Measurements from ENCODE around the gene SRRM4. TPM values are rescaled to one million over a fixed set of nuclear protein-coding genes. Genes with fewer than 3 reads are reported as not detected.

Gene SRRM4
- total RNA-seq, 2 experiments from 2014 or later: not detected

DNA sequence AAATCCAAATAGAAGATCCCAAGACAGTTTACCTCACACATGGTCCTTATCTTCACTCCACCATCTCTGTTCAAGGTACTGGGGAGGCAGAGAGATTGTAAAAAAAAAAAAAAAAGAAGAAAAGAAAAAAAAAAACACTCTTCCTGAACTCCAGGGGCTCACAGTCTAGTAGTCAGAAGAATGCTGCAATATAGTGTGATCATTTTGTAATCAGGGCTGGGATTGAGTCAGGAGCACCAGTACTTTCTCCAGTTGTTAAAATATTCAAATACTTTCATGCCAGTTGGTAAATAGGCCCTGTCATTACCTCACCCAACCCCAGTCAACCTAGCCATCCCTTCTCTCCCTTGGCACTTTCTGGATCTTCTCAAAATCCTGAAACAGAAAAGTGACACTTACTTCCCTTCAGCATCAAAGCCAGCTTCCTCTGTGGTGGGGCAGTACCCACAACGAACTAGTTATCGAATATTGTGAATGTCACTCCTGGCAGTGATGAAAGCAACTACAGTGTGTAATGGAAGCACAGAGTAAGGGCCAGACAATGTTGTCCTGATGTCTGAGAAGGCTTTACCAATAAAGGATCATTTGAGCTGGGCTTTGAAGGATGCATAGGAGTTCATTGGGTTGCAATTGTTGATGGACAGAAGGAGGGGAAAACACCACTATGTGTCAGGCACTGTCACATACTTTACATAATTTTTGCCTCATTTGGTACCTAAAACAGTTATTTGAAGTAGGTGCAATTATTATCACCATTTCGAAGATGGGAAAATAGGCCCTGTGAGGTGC is 153.1 kb downstream of the SRRM4 start:
- H3K4me1 Mint-ChIP-seq: no peaks in the 10 kb centered on the region
- peaks cover 2% of the 10 kb centered on the region for H3K27me3 Mint-ChIP-seq
- no peak overlapping the region for H3K27ac Mint-ChIP-seq
- ChIA-PET CTCF (interaction anchor here (0.7 kb wide), 1 partner anchor 8 kb away, joined by 4 read pairs; no protein-coding TSS in a partner anchor), POLR2A (no interaction called here)
- no peak overlapping the region for H3K4me3 Mint-ChIP-seq
- peaks cover 9% of the 10 kb centered on the region for H3K9me3 Mint-ChIP-seq (ENCODE audit: low read depth)
- no peaks in the 10 kb centered on the region for H3K36me3 Mint-ChIP-seq (ENCODE audit: low read depth)
- ATAC-seq (no peak), DNase-seq (no peak)
- intact Hi-C loops (cut with DNase I, micrococcal nuclease): no loop called here

DNA sequence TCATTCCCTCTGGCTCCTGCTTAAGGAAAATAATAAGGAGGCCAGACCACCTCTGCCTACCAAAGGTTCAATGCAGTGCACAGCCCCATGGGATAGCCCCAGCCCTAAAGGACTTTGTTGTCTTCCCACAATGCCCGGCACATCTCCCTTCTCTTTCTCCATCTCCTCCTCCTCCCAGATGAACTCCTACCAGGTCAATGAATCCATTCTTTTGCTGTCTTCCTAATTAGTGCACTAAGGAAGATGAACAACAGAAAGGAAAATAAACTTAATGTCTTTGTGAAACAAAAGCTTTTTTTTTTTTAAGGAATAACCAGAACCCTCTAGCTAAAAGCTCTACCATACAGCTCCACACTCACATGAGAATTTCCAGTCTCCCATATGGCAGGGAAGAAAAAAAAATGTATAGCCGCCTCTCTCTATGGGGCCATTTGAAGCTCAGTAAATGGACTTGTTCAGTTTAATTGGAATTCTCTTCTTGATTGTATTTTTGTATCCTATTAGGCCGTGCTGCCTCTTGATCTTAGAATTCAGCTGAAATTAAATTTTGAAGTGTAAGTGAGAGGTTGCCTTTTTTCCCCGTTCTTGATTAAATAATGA is 155.6 kb downstream of the SRRM4 start:
- Mint-ChIP-seq H3K27ac (no peak overlapping the region), H3K4me3 (no peak overlapping the region), H3K9me3 (ENCODE audit: low read depth) (peaks cover 2% of the 10 kb centered on the region), H3K36me3 (ENCODE audit: low read depth) (no peaks in the 10 kb centered on the region), H3K4me1 (no peaks in the 10 kb centered on the region), H3K27me3 (no peaks in the 10 kb centered on the region)
- ATAC-seq: no peak
- ChIA-PET CTCF (no interaction called here), POLR2A (no interaction called here)
- no peak for DNase-seq
- intact Hi-C loops (cut with DNase I, micrococcal nuclease): no loop called here

DNA sequence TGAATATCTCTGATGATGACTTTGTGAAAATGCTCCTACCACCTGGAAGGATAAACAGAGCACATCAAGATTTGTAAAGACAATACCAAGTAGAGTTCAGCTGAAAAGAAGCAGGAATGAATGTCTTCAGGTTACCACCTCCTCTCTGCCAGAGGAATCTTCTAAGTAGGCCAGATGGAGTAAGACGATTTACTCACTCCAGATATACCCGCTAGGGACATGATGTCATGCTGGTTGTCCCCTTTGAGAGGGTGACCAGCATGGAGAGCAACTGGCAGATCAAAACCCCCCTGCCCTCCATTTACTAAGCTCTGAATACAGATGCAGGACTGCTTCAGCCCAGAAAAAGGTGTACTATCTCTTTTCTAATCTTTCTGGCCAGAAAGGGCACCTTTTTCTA is 158.1 kb downstream of the SRRM4 start:
- H3K9me3 Mint-ChIP-seq (ENCODE audit: low read depth): no peaks in the 10 kb centered on the region
- intact Hi-C loops (cut with DNase I, micrococcal nuclease): no loop called here
- no peak overlapping the region for H3K27ac Mint-ChIP-seq
- ChIA-PET CTCF (no interaction called here), POLR2A (no interaction called here)
- DNase-seq: no peak
- H3K4me1 Mint-ChIP-seq: no peaks in the 10 kb centered on the region
- no peaks in the 10 kb centered on the region for H3K36me3 Mint-ChIP-seq (ENCODE audit: low read depth)
- H3K27me3 Mint-ChIP-seq: no peaks in the 10 kb centered on the region
- no peak overlapping the region for H3K4me3 Mint-ChIP-seq
- ATAC-seq: no peak

DNA sequence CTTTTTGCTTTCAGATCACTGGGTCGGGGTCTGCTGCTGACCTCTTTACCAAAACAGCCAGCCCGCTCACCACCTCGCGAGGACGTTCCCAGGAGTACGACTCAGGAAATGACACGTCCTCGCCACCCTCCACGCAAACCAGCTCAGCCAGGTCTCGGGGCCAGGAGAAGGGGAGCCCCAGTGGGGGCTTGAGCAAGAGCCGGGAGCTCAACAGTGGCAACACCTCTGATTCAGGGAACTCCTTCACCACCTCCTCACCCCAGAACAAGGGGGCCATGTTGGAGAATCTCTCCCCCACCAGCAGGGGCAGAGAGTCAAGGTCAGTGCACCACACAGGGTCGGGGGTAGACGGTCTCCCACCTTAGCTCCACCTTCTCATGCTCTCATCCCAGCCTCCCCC is 164.0 kb downstream of the SRRM4 start:
- Mint-ChIP-seq H3K4me1 (no peaks in the 10 kb centered on the region), H3K36me3 (ENCODE audit: low read depth) (no peaks in the 10 kb centered on the region), H3K27me3 (peaks cover 5% of the 10 kb centered on the region), H3K4me3 (no peak overlapping the region), H3K27ac (no peak overlapping the region), H3K9me3 (ENCODE audit: low read depth) (no peaks in the 10 kb centered on the region)
- ATAC-seq: no peak
- CTCF ChIA-PET: no interaction called here
- no peak for DNase-seq
- POLR2A ChIA-PET: no interaction called here
- intact Hi-C loops (cut with DNase I, micrococcal nuclease): no loop called here

DNA sequence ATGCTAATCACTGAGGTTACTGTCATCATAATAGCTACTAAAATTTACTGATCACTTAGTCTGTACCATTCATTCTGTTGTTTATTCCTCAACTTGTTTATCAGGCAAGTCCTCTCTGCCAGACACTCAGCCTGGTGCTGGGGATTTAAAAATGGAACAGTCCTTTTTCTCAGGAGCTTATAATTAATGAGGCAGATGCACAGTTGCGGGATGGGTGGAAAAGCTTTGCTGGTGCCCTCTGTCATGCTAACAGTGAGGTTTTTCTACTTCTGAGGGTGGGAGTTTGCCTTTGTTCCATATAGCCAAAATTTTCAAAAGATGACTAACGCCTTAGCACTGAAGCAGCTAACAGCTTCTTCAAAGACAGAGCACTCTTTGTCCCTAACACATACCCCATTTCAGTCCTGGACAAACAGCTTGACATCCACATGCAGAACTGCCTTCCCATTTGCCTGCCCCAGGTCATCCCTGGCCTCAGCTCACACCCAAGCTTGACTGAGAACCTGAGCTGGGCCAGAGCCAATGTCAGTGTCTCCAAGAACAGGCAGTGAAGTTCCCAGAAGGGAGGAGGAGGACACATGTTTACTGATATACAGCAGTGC is 166.6 kb downstream of the SRRM4 start:
- DNase-seq (no peak), ATAC-seq (no peak)
- Mint-ChIP-seq H3K4me1 (no peaks in the 10 kb centered on the region), H3K27ac (no peak overlapping the region), H3K9me3 (ENCODE audit: low read depth) (peaks cover 3% of the 10 kb centered on the region), H3K36me3 (ENCODE audit: low read depth) (no peaks in the 10 kb centered on the region), H3K4me3 (no peak overlapping the region), H3K27me3 (peaks cover 13% of the 10 kb centered on the region)
- ChIA-PET CTCF (no interaction called here), POLR2A (no interaction called here)
- intact Hi-C loops (cut with DNase I, micrococcal nuclease): no loop called here

DNA sequence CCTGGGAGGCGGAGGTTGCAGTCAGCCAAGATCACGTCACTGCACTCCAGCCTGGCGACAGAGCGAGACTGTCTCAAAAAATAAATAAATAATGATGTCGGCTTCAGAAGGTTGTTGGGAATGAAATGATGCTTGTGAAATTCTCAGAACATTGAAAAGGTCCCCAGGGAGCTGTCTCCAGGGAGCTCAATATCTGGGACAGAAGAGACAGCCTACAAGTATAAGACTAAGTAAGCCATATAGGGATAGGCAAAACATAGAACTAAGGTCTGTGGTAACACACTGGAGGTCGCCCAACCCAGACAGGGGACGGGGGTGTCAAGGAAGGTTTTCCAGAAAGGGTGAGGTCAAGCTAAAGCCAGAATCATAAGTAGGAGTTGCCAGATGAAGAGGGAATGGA is 167.9 kb downstream of the SRRM4 start:
- Mint-ChIP-seq H3K4me3 (no peak overlapping the region), H3K9me3 (ENCODE audit: low read depth) (peaks cover 9% of the 10 kb centered on the region), H3K4me1 (peaks cover 3% of the 10 kb centered on the region), H3K27me3 (peaks cover 23% of the 10 kb centered on the region), H3K36me3 (ENCODE audit: low read depth) (no peaks in the 10 kb centered on the region), H3K27ac (no peak overlapping the region)
- DNase-seq (no peak), ATAC-seq (no peak)
- POLR2A ChIA-PET: no interaction called here
- intact Hi-C loops (cut with DNase I, micrococcal nuclease): no loop called here
- CTCF ChIA-PET: no interaction called here

DNA sequence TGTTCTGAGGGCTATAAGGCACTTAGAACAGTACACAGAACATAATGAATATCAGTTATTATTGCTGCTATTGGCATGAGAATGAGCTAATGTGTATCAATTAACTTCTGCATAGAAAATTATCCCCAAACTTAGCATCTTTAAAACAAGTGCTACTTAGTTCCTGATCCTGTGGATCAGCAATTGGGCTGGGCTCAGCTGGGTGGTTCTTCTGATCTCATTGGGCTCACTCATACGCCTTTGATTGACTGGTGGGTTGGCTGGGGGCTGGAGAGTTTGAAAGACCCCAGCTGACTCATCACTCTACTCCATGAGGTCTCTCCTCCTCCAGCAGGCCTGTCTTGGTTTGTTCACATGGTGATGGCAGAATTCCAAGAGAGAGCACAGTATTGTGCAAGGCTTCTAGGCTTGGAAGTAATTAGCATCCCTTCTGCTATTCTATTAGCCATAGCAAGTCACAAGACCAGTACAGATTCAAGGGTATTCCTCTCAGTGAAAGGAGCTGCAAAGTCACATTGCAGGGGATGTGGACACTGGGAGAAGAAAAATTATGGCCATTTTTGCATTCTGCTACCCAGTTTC is 170.2 kb downstream of the SRRM4 start:
- ChIA-PET CTCF (interaction anchor here (1.0 kb wide), 1 partner anchor 23 kb away, joined by 3 read pairs; no protein-coding TSS in a partner anchor), POLR2A (no interaction called here)
- ATAC-seq (no peak), DNase-seq (no peak)
- peaks cover 9% of the 10 kb centered on the region for H3K9me3 Mint-ChIP-seq (ENCODE audit: low read depth)
- intact Hi-C loops (cut with DNase I, micrococcal nuclease): no loop called here
- H3K4me1 Mint-ChIP-seq: peaks cover 3% of the 10 kb centered on the region
- no peak overlapping the region for H3K4me3 Mint-ChIP-seq
- peaks cover 21% of the 10 kb centered on the region for H3K27me3 Mint-ChIP-seq
- H3K27ac Mint-ChIP-seq: no peak overlapping the region
- no peaks in the 10 kb centered on the region for H3K36me3 Mint-ChIP-seq (ENCODE audit: low read depth)

DNA sequence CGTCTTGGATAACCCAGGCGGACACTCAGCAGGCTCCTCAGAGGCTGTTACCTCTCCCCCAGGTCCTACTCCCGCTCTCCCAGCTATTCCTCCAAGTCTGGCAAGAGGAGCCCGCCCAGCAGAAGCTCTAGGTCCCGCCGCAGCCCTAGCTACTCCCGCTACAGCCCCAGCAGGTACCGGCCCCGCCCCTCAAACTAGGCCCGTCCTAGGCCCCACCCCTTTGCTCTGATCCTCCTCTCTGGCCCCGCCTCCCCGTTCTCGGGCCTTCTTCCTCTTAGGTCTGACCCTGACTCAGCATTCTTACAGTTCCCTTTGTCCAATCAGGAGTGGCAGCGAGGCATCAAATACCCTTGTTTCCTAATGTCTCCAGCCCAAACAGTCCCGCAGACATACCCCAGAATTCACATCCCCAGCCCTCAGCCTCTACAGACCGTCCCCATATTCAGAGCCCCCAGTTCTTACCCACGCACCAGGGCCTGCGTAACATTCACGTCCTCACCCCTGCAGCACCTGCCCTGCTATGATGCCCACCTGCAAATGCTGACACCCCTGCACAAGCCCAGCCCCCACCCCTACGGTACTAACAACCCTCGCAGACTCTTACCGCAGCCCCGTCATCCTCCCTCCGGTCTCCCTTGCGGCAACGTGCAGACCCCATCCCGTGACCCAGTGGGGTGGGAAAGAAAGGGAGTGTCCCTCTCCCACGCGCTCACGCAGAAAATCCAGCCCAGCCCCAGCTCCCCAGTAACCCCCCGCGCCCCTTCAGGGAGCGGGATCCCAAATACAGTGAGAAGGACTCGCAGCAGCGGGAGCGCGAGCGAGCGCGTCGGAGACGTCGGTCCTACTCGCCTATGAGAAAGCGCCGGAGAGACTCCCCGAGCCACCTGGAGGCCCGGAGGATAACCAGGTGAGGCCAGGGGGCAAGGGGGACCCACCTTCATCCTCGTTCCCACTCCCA is 172.4 kb downstream of the SRRM4 start:
- Mint-ChIP-seq H3K4me1 (peaks cover 3% of the 10 kb centered on the region), H3K9me3 (ENCODE audit: low read depth) (peaks cover 9% of the 10 kb centered on the region), H3K36me3 (ENCODE audit: low read depth) (no peaks in the 10 kb centered on the region), H3K27me3 (peaks cover 21% of the 10 kb centered on the region), H3K4me3 (no peak overlapping the region), H3K27ac (no peak overlapping the region)
- intact Hi-C loops (cut with DNase I, micrococcal nuclease): no loop called here
- CTCF ChIA-PET: no interaction called here
- peak; percentile 75 for ATAC-seq
- POLR2A ChIA-PET: no interaction called here
- DNase-seq: peak; percentile 55

DNA sequence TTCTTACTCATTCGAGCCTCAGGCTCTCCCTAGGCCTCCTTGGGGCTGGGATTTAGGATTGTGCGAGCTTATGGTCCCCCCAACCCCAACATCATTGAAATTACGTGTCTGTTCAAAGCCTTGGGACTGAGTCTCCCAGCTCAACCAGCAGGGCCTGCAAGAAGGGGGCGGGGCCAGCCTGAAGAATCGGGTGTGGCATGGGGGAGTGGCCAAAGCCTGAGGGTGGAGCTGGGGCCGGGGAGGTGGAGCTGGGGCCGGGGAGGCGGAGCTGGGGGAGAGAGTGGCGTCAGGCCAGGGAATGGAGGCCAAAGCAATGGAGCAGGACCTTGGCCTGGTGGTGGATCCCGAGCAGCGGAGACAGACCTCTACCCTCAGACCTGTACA is 173.1 kb downstream of the SRRM4 start:
- intact Hi-C loops (cut with DNase I, micrococcal nuclease): no loop called here
- ATAC-seq (no peak), DNase-seq (peak; percentile 33)
- H3K36me3 Mint-ChIP-seq (ENCODE audit: low read depth): no peaks in the 10 kb centered on the region
- peaks cover 3% of the 10 kb centered on the region for H3K4me1 Mint-ChIP-seq
- POLR2A ChIA-PET: no interaction called here
- no peak overlapping the region for H3K4me3 Mint-ChIP-seq
- H3K9me3 Mint-ChIP-seq (ENCODE audit: low read depth): peaks cover 9% of the 10 kb centered on the region
- H3K27ac Mint-ChIP-seq: no peak overlapping the region
- CTCF ChIA-PET: no interaction called here
- H3K27me3 Mint-ChIP-seq: peaks cover 21% of the 10 kb centered on the region

DNA sequence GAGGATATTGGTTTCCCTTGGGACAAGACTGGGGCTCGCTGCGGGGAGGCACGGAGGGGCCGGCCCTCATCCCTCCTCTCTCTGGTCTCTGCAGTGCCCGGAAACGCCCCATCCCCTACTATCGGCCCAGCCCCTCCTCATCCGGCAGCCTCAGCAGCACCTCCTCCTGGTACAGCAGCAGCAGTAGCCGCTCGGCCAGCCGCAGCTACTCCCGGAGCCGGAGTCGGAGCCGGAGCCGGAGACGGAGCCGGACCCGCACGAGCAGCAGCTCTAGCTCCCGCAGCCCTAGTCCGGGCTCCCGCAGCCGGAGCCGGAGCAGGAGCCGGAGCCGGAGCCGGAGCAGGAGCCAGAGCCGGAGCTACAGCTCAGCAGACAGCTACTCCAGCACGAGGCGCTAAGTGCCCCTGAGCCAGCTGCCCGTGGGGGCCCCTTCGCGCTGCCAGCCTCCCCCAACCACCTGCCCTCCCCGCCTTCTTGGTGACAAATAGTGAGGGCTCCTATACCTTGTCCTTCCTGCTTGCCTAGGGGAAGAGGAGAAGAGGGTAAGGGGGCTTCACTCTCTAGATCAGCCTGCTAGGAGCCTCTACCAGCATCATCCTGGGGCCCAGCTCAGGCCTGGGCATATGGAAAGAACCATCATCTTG is 175.2 kb downstream of the SRRM4 start:
- Mint-ChIP-seq H3K4me3 (no peak overlapping the region), H3K36me3 (ENCODE audit: low read depth) (no peaks in the 10 kb centered on the region), H3K27ac (no peak overlapping the region), H3K9me3 (ENCODE audit: low read depth) (peaks cover 9% of the 10 kb centered on the region), H3K27me3 (peaks cover 20% of the 10 kb centered on the region), H3K4me1 (peaks cover 3% of the 10 kb centered on the region)
- ChIA-PET POLR2A (no interaction called here), CTCF (no interaction called here)
- DNase-seq (no peak), ATAC-seq (no peak)
- intact Hi-C loops (cut with DNase I, micrococcal nuclease): no loop called here

DNA sequence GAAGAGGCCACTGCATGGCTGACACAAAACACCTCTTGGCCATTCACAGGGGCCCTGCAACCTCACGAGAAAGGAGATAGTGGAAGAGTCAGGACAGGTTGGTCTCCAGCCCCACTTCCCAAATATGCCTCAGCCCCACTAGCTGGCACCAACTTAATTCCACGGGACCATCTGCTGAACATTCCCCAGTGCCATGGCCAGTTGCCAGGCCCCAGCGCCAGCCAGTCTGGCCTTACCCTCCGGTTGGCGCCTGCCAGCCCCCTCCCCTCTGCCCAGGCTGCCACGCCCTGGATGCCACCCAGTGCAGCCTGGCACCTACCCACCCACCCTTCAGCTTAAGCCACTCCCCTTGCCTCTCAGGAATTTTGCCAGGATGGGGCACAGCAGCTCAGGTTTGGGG is 176.2 kb downstream of the SRRM4 start:
- ATAC-seq (no peak), DNase-seq (no peak)
- peaks cover 3% of the 10 kb centered on the region for H3K4me1 Mint-ChIP-seq
- H3K27me3 Mint-ChIP-seq: peaks cover 17% of the 10 kb centered on the region
- H3K36me3 Mint-ChIP-seq (ENCODE audit: low read depth): no peaks in the 10 kb centered on the region
- ChIA-PET POLR2A (no interaction called here), CTCF (interaction anchor here (0.6 kb wide), 1 partner anchor 615 kb away, joined by 5 read pairs; no protein-coding TSS in a partner anchor)
- intact Hi-C loops (cut with DNase I, micrococcal nuclease): no loop called here
- no peak overlapping the region for H3K4me3 Mint-ChIP-seq
- no peak overlapping the region for H3K27ac Mint-ChIP-seq
- H3K9me3 Mint-ChIP-seq (ENCODE audit: low read depth): peaks cover 7% of the 10 kb centered on the region

All from activated CD4-positive, alpha-beta T cell treated with anti-CD3 and anti-CD28 coated beads for 36 hours (primary cell).